GM19397 (cell line): ENCODE data around the gene MTOR.
"Not testable (repeated sequence)": the region's sequence is repeated elsewhere in the genome, so short reads cannot be mapped to it uniquely, and the experiment has no call there.

Experiments
- ATAC-seq: cut with Tn5 transposase; IDR thresholded peaks from one replicate; pipeline ENCODE4 v1.9.1; 2021; ENCODE audit warnings: mild to moderate bottlenecking, moderate library complexity; ENCODE audit not compliant: unreplicated experiment

The MTOR gene

GRCh38 chr1:11262171-11263049, at the start of gene MTOR:
Gene MTOR, minus strand, starts transcription at chr1:11262551. Its CDS starts 3,142 bp downstream, at chr1:11259409.
- peak; percentile 93 for ATAC-seq

- no peak for ATAC-seq
Observed at GRCh38 chr1:11309385-11309784, 47.0 kb upstream of the MTOR start.

GRCh38 chr1:11308699-11309224, 46.4 kb upstream of the MTOR start:
- ATAC-seq: no peak

GRCh38 chr1:11307852-11308251, 45.5 kb upstream of the MTOR start:
- no peak for ATAC-seq

- ATAC-seq: not testable (repeated sequence)
Observed at GRCh38 chr1:11305516-11305915, 43.2 kb upstream of the MTOR start.

GRCh38 chr1:11302366-11302765, 40.0 kb upstream of the MTOR start:
- no peak for ATAC-seq

- ATAC-seq: no peak
Observed at GRCh38 chr1:11301601-11302000, 39.2 kb upstream of the MTOR start.

- no peak for ATAC-seq
Observed at GRCh38 chr1:11299225-11299574, 36.8 kb upstream of the MTOR start.

- ATAC-seq: no peak
Observed at GRCh38 chr1:11298390-11299224, 36.3 kb upstream of the MTOR start.

- not testable (repeated sequence) for ATAC-seq
Observed at GRCh38 chr1:11297774-11298173, 35.4 kb upstream of the MTOR start.

- ATAC-seq: no peak
Observed at GRCh38 chr1:11295905-11296304, 33.6 kb upstream of the MTOR start.

- no peak for ATAC-seq
Observed at GRCh38 chr1:11294951-11295350, 32.6 kb upstream of the MTOR start.

- ATAC-seq: no peak
Observed at GRCh38 chr1:11293856-11294255, 31.5 kb upstream of the MTOR start.

- no peak for ATAC-seq
Observed at GRCh38 chr1:11291049-11291448, 28.7 kb upstream of the MTOR start.

- ATAC-seq: no peak
Observed at GRCh38 chr1:11289064-11289463, 26.7 kb upstream of the MTOR start.

- no peak for ATAC-seq
Observed at GRCh38 chr1:11286735-11287410, 24.5 kb upstream of the MTOR start.

- no peak for ATAC-seq
Observed at GRCh38 chr1:11285883-11286734, 23.8 kb upstream of the MTOR start.

- no peak for ATAC-seq
Observed at GRCh38 chr1:11284784-11285183, 22.4 kb upstream of the MTOR start.

- no peak for ATAC-seq
Observed at GRCh38 chr1:11283151-11283550, 20.8 kb upstream of the MTOR start.
